HG02852 (cell line): ENCODE data around the gene C15orf40.

Source experiments
- ATAC-seq: cut with Tn5 transposase; IDR thresholded peaks from one replicate; pipeline ENCODE4 v1.9.1; 2021; ENCODE audit warnings: mild to moderate bottlenecking, moderate library complexity; ENCODE audit not compliant: unreplicated experiment

C15orf40 gene

GRCh38 chr15:82995076-82995475, 16.4 kb downstream of the C15orf40 start:
- no peak for ATAC-seq

GRCh38 chr15:82993144-82993543, 18.3 kb downstream of the C15orf40 start:
- ATAC-seq: no peak

- ATAC-seq: no peak
Observed at GRCh38 chr15:82992436-82992998, 18.9 kb downstream of the C15orf40 start.

GRCh38 chr15:82986442-82986780, 25.0 kb downstream of the C15orf40 start:
- ATAC-seq: peak; percentile 28

DNA sequence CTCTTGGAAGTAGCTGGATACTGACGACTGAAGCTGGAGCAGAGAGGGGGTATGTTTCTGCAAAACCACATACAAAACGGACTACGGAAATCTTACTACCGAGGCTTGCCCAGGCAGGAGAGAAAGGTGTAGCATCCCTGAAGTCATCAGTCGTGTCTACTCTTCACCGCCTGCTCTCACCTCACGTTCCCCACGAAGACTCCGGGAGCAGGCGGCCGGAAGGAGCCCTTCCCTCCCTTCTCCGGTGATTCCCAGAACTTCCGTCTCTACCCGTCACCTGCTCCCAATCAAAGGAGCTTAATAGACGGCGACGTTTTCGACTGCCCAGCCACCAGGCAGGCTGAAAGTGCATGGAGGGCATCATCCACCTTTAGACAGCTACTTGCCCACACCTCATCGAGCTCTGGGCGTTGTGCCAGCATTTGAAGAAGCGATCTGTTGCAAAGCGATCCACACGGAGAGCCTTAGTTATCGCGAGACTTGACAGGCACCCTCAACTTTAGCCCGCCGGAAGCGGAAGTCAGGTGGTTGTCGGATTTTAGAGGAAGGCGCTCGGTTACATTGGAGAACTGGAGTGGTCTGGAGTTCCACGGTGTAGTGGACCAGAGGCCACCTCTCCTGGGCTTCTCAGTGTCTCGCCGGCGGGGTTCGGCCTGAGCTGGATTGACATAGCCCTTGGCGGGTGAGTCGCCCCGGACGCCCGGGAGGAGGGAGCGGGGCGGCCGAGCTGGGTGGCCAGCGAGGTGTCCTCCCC, 25.6 kb downstream of the C15orf40 start, which contains the start of gene RAMAC:
RAMAC (plus strand) TSS at position 523 of the 754 bp plus-strand sequence. CDS start 2,809 bp downstream, outside the sequence.
- ATAC-seq: peak; percentile 94

DNA sequence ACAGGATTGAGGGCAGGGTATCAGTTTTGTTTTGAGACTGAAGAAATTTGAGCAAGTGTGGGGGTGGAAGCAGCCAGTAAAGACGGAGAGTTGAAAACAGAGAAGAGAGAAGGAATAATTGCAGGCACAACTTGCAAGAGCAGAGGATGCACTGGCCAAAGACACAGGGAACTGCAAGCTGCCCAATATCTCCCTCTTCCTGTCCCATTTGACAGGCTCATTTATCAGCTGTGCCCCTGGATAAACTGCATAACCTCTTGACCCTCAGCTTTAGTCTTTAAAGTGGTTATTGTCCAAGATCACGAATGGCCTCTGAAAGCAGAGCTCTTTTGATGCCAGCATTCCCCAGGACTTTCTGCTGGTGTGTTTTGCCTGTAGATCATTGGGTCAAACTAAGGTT, 30.5 kb downstream of the C15orf40 start:
- ATAC-seq: no peak

GRCh38 chr15:82979726-82980125, 31.7 kb downstream of the C15orf40 start:
- ATAC-seq: no peak

GRCh38 chr15:82978438-82978837, 33.0 kb downstream of the C15orf40 start:
- no peak for ATAC-seq

GRCh38 chr15:82977076-82977475, 34.4 kb downstream of the C15orf40 start:
- ATAC-seq: no peak

DNA sequence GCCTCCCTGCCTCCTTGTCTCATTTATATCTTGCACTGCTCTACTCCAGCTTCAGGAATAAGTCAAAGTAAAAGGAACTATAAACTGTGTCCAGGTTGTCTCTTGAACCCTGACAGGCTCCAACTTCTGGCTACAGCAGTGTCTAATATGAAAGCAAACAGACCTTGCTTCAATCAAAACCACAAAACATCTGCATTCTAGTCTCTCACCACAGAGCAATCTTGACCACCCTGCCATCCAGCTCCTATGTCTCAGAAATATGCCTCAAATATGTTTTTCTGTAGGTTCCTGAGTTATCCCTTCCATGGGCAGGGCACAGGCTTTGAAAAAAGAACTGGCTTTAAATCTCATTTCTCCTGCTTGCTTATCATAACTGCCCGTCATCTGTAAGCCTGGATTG, 38.4 kb downstream of the C15orf40 start:
- ATAC-seq: no peak

GRCh38 chr15:82971218-82971984, 40.0 kb downstream of the C15orf40 start:
- no peak for ATAC-seq

DNA sequence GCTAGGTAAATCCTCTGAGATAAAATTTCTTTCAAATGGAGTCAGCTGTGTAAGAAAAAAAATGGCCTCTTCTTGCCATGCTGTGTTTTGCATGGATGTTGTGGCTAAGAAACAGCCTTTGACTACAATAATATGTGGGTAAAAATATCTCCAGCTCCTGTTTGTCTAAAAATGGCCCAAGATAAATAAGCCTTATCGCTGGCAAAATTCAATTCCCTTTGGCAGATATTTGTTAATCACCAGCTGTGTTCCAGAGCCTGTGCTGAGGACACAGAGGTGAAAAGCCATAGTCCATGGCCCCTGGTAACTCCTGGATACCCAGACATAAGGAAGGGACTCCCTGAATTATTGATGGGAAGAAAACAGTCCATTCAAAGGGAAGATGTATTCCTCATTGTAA, 40.7 kb downstream of the C15orf40 start:
- ATAC-seq: no peak

- no peak for ATAC-seq
Observed at GRCh38 chr15:82970078-82970686, 41.3 kb downstream of the C15orf40 start.

DNA sequence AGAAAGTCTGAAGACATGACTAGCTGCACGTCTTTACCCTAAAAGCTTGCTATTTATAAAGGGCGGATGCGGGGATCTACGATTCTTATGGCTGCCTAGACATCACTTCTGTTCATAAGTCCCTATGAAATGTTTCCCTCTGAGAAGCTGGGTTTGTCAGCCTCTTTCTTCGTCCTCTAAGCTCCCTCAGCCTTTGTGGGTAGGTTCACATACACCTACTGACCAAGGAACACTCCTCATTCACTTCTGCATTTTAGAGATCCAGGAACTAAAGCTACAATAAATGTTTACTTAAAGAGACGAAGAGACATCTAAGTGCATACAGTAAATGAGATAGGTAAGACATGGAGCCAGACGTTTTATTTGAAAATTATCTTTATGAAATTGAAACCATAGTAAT, 42.1 kb downstream of the C15orf40 start:
- ATAC-seq: no peak

DNA sequence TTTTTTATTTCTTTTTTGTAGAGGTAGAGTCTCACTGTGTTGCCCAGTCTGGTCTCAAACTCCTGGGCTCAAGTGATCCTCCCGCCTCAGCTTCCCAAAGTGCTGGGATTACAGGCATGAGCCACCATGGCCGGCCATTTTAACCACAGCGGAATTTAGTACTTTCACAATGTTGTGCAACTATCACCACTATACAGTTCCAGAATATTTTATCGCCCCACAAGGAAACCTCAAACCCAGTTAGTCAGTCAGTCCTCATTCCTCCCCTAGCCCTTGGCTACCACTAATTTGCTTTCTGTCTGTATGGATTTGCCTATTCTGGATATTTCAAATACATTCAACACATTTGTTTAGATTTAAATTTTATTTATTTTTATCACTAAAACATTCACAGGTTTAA, 43.4 kb downstream of the C15orf40 start:
- ATAC-seq: no peak

DNA sequence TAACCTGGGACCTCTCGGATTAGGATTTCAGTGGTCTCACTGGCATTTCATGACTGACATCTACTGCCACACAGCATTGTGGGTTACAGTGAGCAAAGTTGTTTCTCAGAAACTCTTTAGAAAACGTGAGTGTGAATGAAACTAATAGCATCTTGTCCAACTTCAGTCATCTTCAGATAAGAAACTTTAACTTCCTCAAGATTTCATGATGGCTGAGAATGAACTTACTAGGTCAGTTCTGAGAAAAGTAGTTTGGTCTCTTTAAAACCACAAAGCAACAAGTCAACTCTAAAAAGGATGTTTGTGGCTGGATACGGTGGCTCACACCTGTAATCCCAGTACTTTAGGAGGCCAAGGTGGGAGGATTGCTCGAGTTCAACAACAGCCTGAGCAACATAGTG, 44.8 kb downstream of the C15orf40 start:
- ATAC-seq: peak; percentile 90

DNA sequence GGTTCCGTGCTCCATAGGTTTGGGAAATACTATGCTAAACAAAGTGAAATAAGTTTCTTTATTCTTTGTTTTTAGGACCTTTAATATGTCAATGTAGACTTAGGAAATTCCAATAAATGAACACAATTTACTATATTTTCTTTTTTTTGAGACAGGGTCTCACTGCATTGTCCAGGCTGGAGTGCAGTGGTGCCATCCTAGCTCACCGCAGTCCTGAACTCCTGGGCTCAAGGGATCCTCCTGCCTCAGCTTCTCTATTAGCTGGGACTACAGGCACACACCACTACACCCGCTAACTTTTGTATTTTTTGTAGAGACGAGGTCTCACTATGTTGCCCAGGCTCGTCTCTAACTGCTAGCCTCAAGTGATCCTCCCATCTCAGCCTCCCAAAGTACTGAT, 46.5 kb downstream of the C15orf40 start:
- no peak for ATAC-seq

DNA sequence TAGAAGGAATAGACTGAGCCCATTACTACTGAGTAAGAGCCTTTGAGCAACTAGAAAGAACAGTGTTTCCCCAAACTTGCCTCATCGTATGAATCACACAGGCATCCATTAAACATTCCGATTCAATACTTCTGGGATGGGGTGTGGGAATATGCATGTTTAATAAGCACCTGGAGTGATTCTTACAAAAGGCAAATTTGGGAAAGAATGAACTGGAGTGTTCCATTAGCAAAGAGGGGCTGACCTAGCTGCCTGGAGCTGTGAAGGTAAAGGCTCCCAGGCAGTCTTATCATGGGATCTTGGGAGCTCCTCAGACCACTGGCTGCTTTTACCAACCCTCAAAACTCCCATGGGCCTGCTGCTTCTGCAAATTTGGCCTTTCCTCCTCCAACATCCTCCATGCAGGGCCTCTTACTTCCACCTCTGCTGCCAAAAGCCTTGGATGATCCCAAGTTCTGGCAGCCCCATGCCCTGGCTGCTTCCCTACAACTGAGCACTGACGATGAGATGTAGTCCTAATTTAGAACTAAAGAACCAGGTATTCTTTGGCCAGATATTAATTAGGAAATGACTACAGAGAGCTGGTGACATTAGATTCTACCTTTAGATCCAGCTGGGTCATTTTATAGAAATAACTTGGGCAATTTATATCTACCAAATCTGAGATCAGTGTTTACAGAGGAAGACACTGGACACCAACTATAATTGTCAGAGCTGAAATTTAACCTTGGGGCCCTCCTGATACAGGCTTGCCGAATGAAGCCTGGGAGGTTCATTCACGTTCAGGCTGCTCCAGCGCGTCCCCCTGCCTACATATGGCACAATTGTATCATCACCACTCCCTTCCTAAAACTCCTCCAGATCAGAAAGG, 47.7 kb downstream of the C15orf40 start:
- ATAC-seq: no peak

GRCh38 chr15:82960766-82961165, 50.7 kb downstream of the C15orf40 start:
- no peak for ATAC-seq

DNA sequence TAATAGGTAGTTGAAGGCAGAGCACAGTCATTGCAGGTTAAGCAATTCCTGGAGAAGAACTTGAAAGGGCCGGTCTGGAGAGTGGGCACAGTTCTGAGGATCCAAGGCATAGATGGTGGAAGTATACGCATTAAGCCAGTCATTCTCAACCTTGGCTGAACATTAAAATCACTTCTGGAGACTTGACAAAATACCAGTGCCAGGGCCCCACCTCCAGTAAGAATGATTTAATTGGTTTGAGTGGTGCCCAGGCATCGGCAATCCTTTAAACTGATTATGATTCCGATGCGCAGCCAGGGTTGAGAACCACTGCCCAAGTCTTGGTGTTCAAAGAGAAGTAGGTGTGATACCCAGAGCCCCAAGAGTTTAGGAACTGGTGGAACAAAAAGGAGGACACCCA, 52.0 kb downstream of the C15orf40 start:
- ATAC-seq: no peak

GRCh38 chr15:82958638-82959037, 52.8 kb downstream of the C15orf40 start:
- ATAC-seq: no peak
